HepG2 (cell line): ENCODE measurements around the gene MCEE. TPM values are rescaled to one million over a fixed set of nuclear protein-coding genes. Genes with fewer than 3 reads are reported as not detected.

Experiments
- ATAC-seq: fragments of 200-7000 bp; cut with Tn5 transposase; 3 replicates; pipeline ENCODE4 v1.9.1; 2020; ENCODE audit warnings: mild to moderate bottlenecking, moderate library complexity
- BruUV-seq: library from RNA; stranded (reverse); fragments of 400-500 nt; replicated peaks from 2 replicates; lab custom pipeline; 2021; lab: Mats Ljungman, UMichigan
- CTCF ChIA-PET: fragments of 300-600 bp; formaldehyde crosslinking; extraction: SDS; loops from one replicate; lab custom pipeline; 2021; ENCODE audit warnings: low total read pairs, inconsistent platforms, low intra/inter-chr PET ratio; lab: Yijun Ruan, JAX
- POLR2A ChIA-PET: fragments of 350-600 bp; sonication (Branson Sonifier 250); formaldehyde crosslinking; loops from one replicate; lab custom pipeline; 2020; ENCODE audit warnings: antibody characterized with exemption, inconsistent platforms; lab: Yijun Ruan, JAX
- DNase-seq: peaks from one replicate; pipeline ENCODE4 v3.0.0-alpha.2; 2015; ENCODE audit warnings: low spot score
- FAIRE-seq: peaks from 3 replicates; lab custom pipeline; 2011; peaks lifted over from hg19 to GRCh38; lab: Jason Lieb, UNC
- H2AFZ ChIP-seq: one replicate; pipeline ENCODE4 v1.6.1; 2011; ENCODE audit warnings: low read length, inconsistent platforms
- H3K27ac ChIP-seq: fragments of 300-600 bp; 3 replicates; pipeline ENCODE4 v1.8.0; 2011; ENCODE audit warnings: mixed run types, mild to moderate bottlenecking, mixed read lengths, low read length, inconsistent platforms; ENCODE audit not compliant: insufficient read depth; ENCODE audit errors: extremely low read length
- H3K27me3 ChIP-seq, 2 experiments: fragments of 200-600 bp in 1 of 2; 2 replicates in 1 of 2; 3 replicates in 1 of 2; pipeline versions ENCODE4 v1.6.0 to v1.8.0; 2011; ENCODE audit warnings: low read length in 2 of 2, mild to moderate bottlenecking in 2 of 2, moderate library complexity in 2 of 2, inconsistent platforms in 1 of 2; ENCODE audit not compliant: insufficient read depth in 2 of 2, control insufficient read depth in 1 of 2
- H3K36me3 ChIP-seq, 2 experiments: fragments of 200-600 bp in 1 of 2; replicated peaks in 1 of 2; 2 replicates in 1 of 2; 3 replicates in 1 of 2; pipeline versions ENCODE4 v1.5.1 to v1.8.0; 2011; ENCODE audit warnings: low read length in 2 of 2, inconsistent platforms in 1 of 2; ENCODE audit not compliant: insufficient read depth in 2 of 2, control insufficient read depth in 1 of 2
- H3K4me1 ChIP-seq: 2 replicates; pipeline ENCODE4 v1.5.1; 2012; ENCODE audit warnings: low read length, inconsistent platforms; ENCODE audit not compliant: insufficient read depth
- H3K4me2 ChIP-seq: 2 replicates; pipeline ENCODE4 v1.6.0; 2011; ENCODE audit warnings: low read depth, low read length, inconsistent platforms
- H3K4me3 ChIP-seq, 3 experiments: fragments of 200-600 bp in 1 of 3; sonication (generic), shearing (Covaris generic) in 1 of 3; replicated peaks in 1 of 3; 2 replicates each; pipeline ENCODE4 v1.5.1; 2011 to 2016; ENCODE audit warnings: low read length in 3 of 3, inconsistent platforms in 2 of 3, low read depth in 2 of 3, mild to moderate bottlenecking in 2 of 3, control low read depth in 1 of 3, mixed read lengths in 1 of 3; ENCODE audit not compliant: insufficient read depth in 1 of 3
- H3K79me2 ChIP-seq: one replicate; pipeline ENCODE4 v1.6.1; 2011; ENCODE audit warnings: low read length, inconsistent platforms; ENCODE audit not compliant: insufficient read depth
- H3K9ac ChIP-seq: 2 replicates; pipeline ENCODE4 v1.6.0; 2011; ENCODE audit warnings: mild to moderate bottlenecking, low read depth, low read length, inconsistent platforms; ENCODE audit not compliant: insufficient read depth
- H3K9me3 ChIP-seq: 2 replicates; pipeline ENCODE4 v1.5.1; 2012; ENCODE audit warnings: mild to moderate bottlenecking, low read length
- H4K20me1 ChIP-seq: 2 replicates; pipeline ENCODE4 v1.6.0; 2011; ENCODE audit warnings: inconsistent platforms, mild to moderate bottlenecking, low read length, moderate library complexity; ENCODE audit not compliant: insufficient read depth
- ADNP ChIP-seq: sonication (generic); formaldehyde crosslinking; IDR thresholded peaks from 2 replicates; pipeline ENCODE4 v1.4.0; 2020; ENCODE audit warnings: missing genetic modification reagents
- ATM ChIP-seq: fragments of 450-650 bp; IDR thresholded peaks from 2 replicates; pipeline ENCODE4 v1.7.1; 2017; ENCODE audit warnings: mild to moderate bottlenecking, borderline replicate concordance
- NBN ChIP-seq: fragments of 450-650 bp; conservative IDR thresholded peaks from 2 replicates; pipeline ENCODE4 v1.6.1; 2017
- PRDM15 ChIP-seq: sonication (generic); formaldehyde crosslinking; IDR thresholded peaks from 2 replicates; pipeline ENCODE4 v1.4.0; 2020; ENCODE audit warnings: missing genetic modification reagents
- RAD21 ChIP-seq: fragments of 450-650 bp; formaldehyde crosslinking; IDR thresholded peaks from 2 replicates; pipeline ENCODE4 v1.5.0; 2020; ENCODE audit warnings: mild to moderate bottlenecking
- SNAPC2 ChIP-seq: sonication (generic); formaldehyde crosslinking; IDR thresholded peaks from 2 replicates; pipeline ENCODE4 v1.8.1; 2022; ENCODE audit warnings: mild to moderate bottlenecking, missing genetic modification reagents
- TOPORS ChIP-seq: sonication (generic); formaldehyde crosslinking; IDR thresholded peaks from 2 replicates; pipeline ENCODE4 v1.8.0; 2023; ENCODE audit warnings: mild to moderate bottlenecking, missing genetic modification reagents
- XRCC5 ChIP-seq: fragments of 200-400 bp; formaldehyde crosslinking; optimal IDR thresholded peaks from 2 replicates; pipeline ENCODE3; 2017; ENCODE audit warnings: mild to moderate bottlenecking, low read length
- ZNF34 ChIP-seq: sonication (generic); formaldehyde crosslinking; IDR thresholded peaks from 2 replicates; pipeline ENCODE4 v1.4.0; 2020; ENCODE audit warnings: mild to moderate bottlenecking, missing genetic modification reagents, borderline replicate concordance
- ZNF776 ChIP-seq: sonication (generic); formaldehyde crosslinking; IDR thresholded peaks from 2 replicates; pipeline ENCODE4 v1.4.0; 2020; ENCODE audit warnings: mild to moderate bottlenecking, missing genetic modification reagents
- WGBS: methylation state at CpG from one replicate; pipeline ENCODE4 v1.1.6; 2017; ENCODE audit warnings: low lambda C conversion rate; 5-methylcytosine and 5-hydroxymethylcytosine counted together
- in situ Hi-C: cut with HindIII; loops from 2 replicates; pipeline ENCODE4 v1.10.0; 2017; ENCODE audit warnings: low pct_unique_long_range_greater_than_20kb; ENCODE audit not compliant: extremely low pct_ligation_motif_present
- intact Hi-C: fragments of 100-400 bp; cut with micrococcal nuclease; formaldehyde crosslinking; loops from one replicate; pipeline ENCODE4 v1.10.0; 2022; ENCODE audit not compliant: unreplicated experiment
- polyA plus RNA-seq, 8 experiments: library from polyadenylated mRNA; depleted of rRNA in 3 of 8; stranded (reverse) in 7 of 8; unstranded in 1 of 8; fragments of >200 nt; fragmentation: Illumina TruSeq in 4 of 8; extraction: Trizol in 4 of 8; gene quantifications; 2 replicates each; pipeline versions ENCODE4 v1.2.1 to v1.2.3, GENCODE V29; 2011 to 2016; ENCODE audit warnings: low read depth in 4 of 8, missing spikeins in 1 of 8, mixed read lengths in 1 of 8; ENCODE audit not compliant: insufficient read depth in 1 of 8
- total RNA-seq, 5 experiments: library from RNA; depleted of rRNA; stranded (reverse); fragments of >200 nt; fragmentation: Illumina TruSeq; extraction: Trizol; gene quantifications; 2 replicates each; pipeline ENCODE4 v1.2.3, GENCODE V29; 2016; ENCODE audit warnings: low read depth in 1 of 5
- TF ChIP-seq, protein P1 (sequence below): sonication (generic); formaldehyde crosslinking; IDR thresholded peaks from 2 replicates; pipeline ENCODE4 v1.5.0; 2020; ENCODE audit warnings: mild to moderate bottlenecking, missing genetic modification reagents, moderate library complexity
- TF ChIP-seq, protein P2 (sequence below): sonication (generic); formaldehyde crosslinking; IDR thresholded peaks from 2 replicates; pipeline ENCODE4 v1.4.0; 2020; ENCODE audit warnings: missing genetic modification reagents, mild to moderate bottlenecking, borderline replicate concordance

The MCEE gene
- total and polyA plus RNA-seq, 2 of the 13 experiments (the other 11 are each of a cell fraction or from before 2014, with no cell fraction given), result 32.0 to 66.9 TPM

DNA sequence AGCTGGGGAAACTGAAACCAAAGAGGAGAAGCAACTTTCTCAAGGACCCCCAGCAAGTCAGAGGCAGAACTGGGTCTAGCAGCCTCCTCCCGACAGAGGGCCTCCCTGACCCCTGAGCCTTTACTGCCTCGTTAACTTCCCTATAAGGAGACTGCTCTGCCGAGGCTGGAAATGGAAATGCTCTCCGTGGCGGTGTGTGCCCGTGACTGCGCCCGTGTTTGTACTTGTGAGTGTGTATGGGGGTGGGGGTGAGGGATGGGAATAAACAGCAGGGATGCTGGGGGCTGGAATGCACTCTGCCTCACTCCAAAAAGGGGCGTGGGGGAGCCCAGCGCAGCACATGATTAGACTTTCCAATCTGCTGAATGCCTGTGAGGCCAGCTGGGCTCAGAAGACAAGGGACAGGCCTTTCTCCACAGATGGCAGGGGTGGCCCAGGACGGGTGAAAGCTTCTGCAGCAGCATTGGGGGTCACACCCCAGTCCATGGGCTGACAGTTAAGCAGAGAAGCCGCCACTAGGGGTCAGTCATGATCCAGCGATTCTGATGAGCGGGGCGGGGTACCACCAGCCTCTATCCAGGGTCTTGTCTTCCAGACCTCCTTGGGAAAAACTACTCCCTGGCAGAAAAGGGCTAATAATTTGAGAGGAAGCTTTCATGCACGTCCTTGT, 27.2 kb upstream of the MCEE start:
- Histone ChIP-seq H3K4me1 (no peaks in the 10 kb centered on the region), H3K4me2 (0 out of 2 replicates have a peak overlapping the region, but pooled peaks have one; percentile 9), H2AFZ (no peak overlapping the region), H3K9me3 (no peaks in the 10 kb centered on the region), H3K27me3 (peaks cover 0 to 26% of the 10 kb centered on the region in 2 experiments; a peak in 3 of 5 replicates), H3K79me2 (no peaks in the 10 kb centered on the region), H4K20me1 (no peaks in the 10 kb centered on the region), H3K9ac (no peak overlapping the region), H3K36me3 (no peaks in the 10 kb centered on the region), H3K27ac (no peak overlapping the region), H3K4me3 (no peak overlapping the region)
- 9% methylated on average over 16 of the region's 16 CpGs for WGBS
- BruUV-seq, result no TSS peak
- ChIA-PET POLR2A (no interaction called here), CTCF (interaction anchor here (1.5 to 1.8 kb wide), 2 partner anchors 125 to 352 kb away, joined by 6 to 10 read pairs; no protein-coding TSS in a partner anchor)
- intact Hi-C loops, result loop anchor here (5.0 kb wide), 1 partner anchor 125 kb away; no protein-coding TSS in a partner anchor
- in situ Hi-C loops, result loop anchor here (5.0 kb wide), 1 partner anchor 55 kb away; no protein-coding TSS in a partner anchor
- ATAC-seq (peak; percentile 69), DNase-seq (peak; percentile 41), FAIRE-seq (peak; percentile 15)
- TF ChIP-seq, protein P1, sequence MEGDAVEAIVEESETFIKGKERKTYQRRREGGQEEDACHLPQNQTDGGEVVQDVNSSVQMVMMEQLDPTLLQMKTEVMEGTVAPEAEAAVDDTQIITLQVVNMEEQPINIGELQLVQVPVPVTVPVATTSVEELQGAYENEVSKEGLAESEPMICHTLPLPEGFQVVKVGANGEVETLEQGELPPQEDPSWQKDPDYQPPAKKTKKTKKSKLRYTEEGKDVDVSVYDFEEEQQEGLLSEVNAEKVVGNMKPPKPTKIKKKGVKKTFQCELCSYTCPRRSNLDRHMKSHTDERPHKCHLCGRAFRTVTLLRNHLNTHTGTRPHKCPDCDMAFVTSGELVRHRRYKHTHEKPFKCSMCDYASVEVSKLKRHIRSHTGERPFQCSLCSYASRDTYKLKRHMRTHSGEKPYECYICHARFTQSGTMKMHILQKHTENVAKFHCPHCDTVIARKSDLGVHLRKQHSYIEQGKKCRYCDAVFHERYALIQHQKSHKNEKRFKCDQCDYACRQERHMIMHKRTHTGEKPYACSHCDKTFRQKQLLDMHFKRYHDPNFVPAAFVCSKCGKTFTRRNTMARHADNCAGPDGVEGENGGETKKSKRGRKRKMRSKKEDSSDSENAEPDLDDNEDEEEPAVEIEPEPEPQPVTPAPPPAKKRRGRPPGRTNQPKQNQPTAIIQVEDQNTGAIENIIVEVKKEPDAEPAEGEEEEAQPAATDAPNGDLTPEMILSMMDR, result peak; percentile 83
- TF ChIP-seq RAD21 (CRISPR knock-in tag) (peak; percentile 70), ADNP (no peak), SNAPC2 (CRISPR knock-in tag) (no peak), TOPORS (no peak), ZNF776 (CRISPR knock-in tag) (no peak), PRDM15 (CRISPR knock-in tag) (no peak), XRCC5 (peak; percentile 34), NBN (no peak), ATM (no peak), ZNF34 (CRISPR knock-in tag) (no peak)
- TF ChIP-seq, protein P2, sequence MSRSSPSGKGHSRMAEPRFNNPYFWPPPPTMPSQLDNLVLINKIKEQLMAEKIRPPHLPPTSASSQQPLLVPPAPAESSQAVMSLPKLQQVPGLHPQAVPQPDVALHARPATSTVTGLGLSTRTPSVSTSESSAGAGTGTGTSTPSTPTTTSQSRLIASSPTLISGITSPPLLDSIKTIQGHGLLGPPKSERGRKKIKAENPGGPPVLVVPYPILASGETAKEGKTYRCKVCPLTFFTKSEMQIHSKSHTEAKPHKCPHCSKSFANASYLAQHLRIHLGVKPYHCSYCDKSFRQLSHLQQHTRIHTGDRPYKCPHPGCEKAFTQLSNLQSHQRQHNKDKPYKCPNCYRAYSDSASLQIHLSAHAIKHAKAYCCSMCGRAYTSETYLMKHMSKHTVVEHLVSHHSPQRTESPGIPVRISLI (CRISPR knock-in tag), result no peak
